Activated CD4-positive, alpha-beta memory T cell treated with anti-CD3 and anti-CD28 coated beads, Interleukin-2, amount 10 ng/mL, durations not matched to agents 7 days and 5 days (primary cell): Measurements from ENCODE around the gene SVOP. TPM values are rescaled to one million over a fixed set of nuclear protein-coding genes. Genes with fewer than 3 reads are reported as not detected.
"Not testable (repeated sequence)": the region's sequence is repeated elsewhere in the genome, so short reads cannot be mapped to it uniquely, and the experiment has no call there.

Experiments
- CTCF ChIA-PET: fragments of 350-600 bp; sonication (Branson Sonifier 250); formaldehyde crosslinking; loops from one replicate; lab custom pipeline; 2021; ENCODE audit warnings: antibody characterized with exemption, inconsistent platforms; lab: Charles Lee
- POLR2A ChIA-PET: fragments of 350-600 bp; sonication (Branson Sonifier 250); formaldehyde crosslinking; loops from one replicate; lab custom pipeline; 2021; ENCODE audit warnings: antibody characterized with exemption; lab: Charles Lee
- DNase-seq: peaks from one replicate; pipeline ENCODE4 v3.0.0-alpha.2; 2020
- H3K27ac Mint-ChIP-seq: one replicate; pipeline ENCODE4 v1.8.0; 2021; ENCODE audit warnings: mild to moderate bottlenecking, mixed read lengths
- H3K27me3 Mint-ChIP-seq: one replicate; pipeline ENCODE4 v1.8.0; 2021; ENCODE audit warnings: mixed read lengths
- H3K36me3 Mint-ChIP-seq: one replicate; pipeline ENCODE4 v1.8.0; 2021; ENCODE audit warnings: low read depth, mixed read lengths
- H3K4me1 Mint-ChIP-seq: one replicate; pipeline ENCODE4 v1.8.0; 2021; ENCODE audit warnings: mixed read lengths
- H3K4me3 Mint-ChIP-seq: one replicate; pipeline ENCODE4 v1.8.0; 2021; ENCODE audit warnings: mild to moderate bottlenecking, mixed read lengths
- H3K9me3 Mint-ChIP-seq: one replicate; pipeline ENCODE4 v1.8.0; 2021; ENCODE audit warnings: mixed read lengths
- total RNA-seq, 2 experiments: library from RNA; stranded (reverse); gene quantifications; one replicate each; pipeline ENCODE4 v1.2.3, GENCODE V29; 2021

SVOP gene
- total RNA-seq, 2 experiments from 2014 or later, result not detected

- DNase-seq, result no peak
- ChIA-PET POLR2A (interaction anchor here (0.7 kb wide), 1 partner anchor 12 kb away, joined by 3 read pairs; no protein-coding TSS in a partner anchor), CTCF (interaction anchor here (0.6 to 4.8 kb wide), 3 partner anchors 20 to 172 kb away, joined by 3 to 25 read pairs (median 3); no protein-coding TSS in a partner anchor)
- H3K27ac Mint-ChIP-seq, result no peak overlapping the region
- no peaks in the 10 kb centered on the region for H3K9me3 Mint-ChIP-seq
- H3K27me3 Mint-ChIP-seq, result peaks cover 3% of the 10 kb centered on the region
- peaks cover 5% of the 10 kb centered on the region for H3K4me1 Mint-ChIP-seq
- no peaks in the 10 kb centered on the region for H3K36me3 Mint-ChIP-seq
- H3K4me3 Mint-ChIP-seq, result no peak overlapping the region
Observed at GRCh38 chr12:108881953-108882352, 138.9 kb downstream of the SVOP start.

- Mint-ChIP-seq H3K27ac (no peak within 1 kb of the TSS), H3K4me3 (no peak within 1 kb of the TSS), H3K4me1 (peaks cover 18% of the 10 kb centered on the region), H3K36me3 (no peaks in the 10 kb centered on the region), H3K9me3 (no peaks in the 10 kb centered on the region), H3K27me3 (no peaks in the 10 kb centered on the region)
- ChIA-PET CTCF (interaction anchor here (1.2 kb wide), 1 partner anchor 58 kb away, joined by 3 read pairs; no protein-coding TSS in a partner anchor), POLR2A (no interaction called here)
- no peak for DNase-seq
Observed at GRCh38 chr12:108879615-108880254, 141.1 kb downstream of the SVOP start, which contains the start of gene DAO. Gene DAO (plus strand): TSS chr12:108880092. CDS start chr12:108885007, 4,915 bp downstream.

- ChIA-PET CTCF (no interaction called here), POLR2A (no interaction called here)
- Mint-ChIP-seq H3K4me3 (no peak overlapping the region), H3K27me3 (no peaks in the 10 kb centered on the region), H3K36me3 (no peaks in the 10 kb centered on the region), H3K4me1 (peaks cover 17% of the 10 kb centered on the region), H3K27ac (no peak overlapping the region), H3K9me3 (no peaks in the 10 kb centered on the region)
- DNase-seq, result no peak
Observed at GRCh38 chr12:108876550-108876949, 144.3 kb downstream of the SVOP start.

GRCh38 chr12:108875682-108876361 lies 145.0 kb downstream of the SVOP start:
- Mint-ChIP-seq H3K9me3 (no peaks in the 10 kb centered on the region), H3K27ac (no peak overlapping the region), H3K36me3 (no peaks in the 10 kb centered on the region), H3K27me3 (no peaks in the 10 kb centered on the region), H3K4me1 (peaks cover 18% of the 10 kb centered on the region), H3K4me3 (no peak overlapping the region)
- DNase-seq, result no peak
- POLR2A ChIA-PET, result interaction anchor here (0.8 to 1.0 kb wide), 2 partner anchors 17 to 19 kb away, joined by 3 to 5 read pairs; partner anchors contain the start of gene SSH1
- CTCF ChIA-PET, result interaction anchor here (2.5 kb wide), 1 partner anchor 8 kb away, joined by 8 read pairs; no protein-coding TSS in a partner anchor

GRCh38 chr12:108875280-108875679 lies 145.6 kb downstream of the SVOP start:
- no peak for DNase-seq
- CTCF ChIA-PET, result interaction anchor here (2.5 kb wide), 1 partner anchor 9 kb away, joined by 8 read pairs; no protein-coding TSS in a partner anchor
- H3K27ac Mint-ChIP-seq, result no peak overlapping the region
- H3K4me3 Mint-ChIP-seq, result no peak overlapping the region
- peaks cover 18% of the 10 kb centered on the region for H3K4me1 Mint-ChIP-seq
- H3K36me3 Mint-ChIP-seq, result no peaks in the 10 kb centered on the region
- POLR2A ChIA-PET, result interaction anchor here (0.8 to 1.0 kb wide), 2 partner anchors 17 to 18 kb away, joined by 3 to 5 read pairs; partner anchors contain the start of gene SSH1
- no peaks in the 10 kb centered on the region for H3K27me3 Mint-ChIP-seq
- no peaks in the 10 kb centered on the region for H3K9me3 Mint-ChIP-seq

- H3K36me3 Mint-ChIP-seq, result no peaks in the 10 kb centered on the region
- CTCF ChIA-PET, result interaction anchor here (0.7 to 1.2 kb wide), 2 partner anchors 12 to 16 kb away, joined by 3 to 4 read pairs; no protein-coding TSS in a partner anchor
- no peaks in the 10 kb centered on the region for H3K9me3 Mint-ChIP-seq
- POLR2A ChIA-PET, result interaction anchor here (1.4 kb wide), 2 partner anchors 11 kb away, joined by 3 read pairs; partner anchors contain the start of gene SSH1
- H3K27me3 Mint-ChIP-seq, result no peaks in the 10 kb centered on the region
- H3K4me1 Mint-ChIP-seq, result peaks cover 5% of the 10 kb centered on the region
- H3K27ac Mint-ChIP-seq, result no peak overlapping the region
- H3K4me3 Mint-ChIP-seq, result no peak overlapping the region
- no peak for DNase-seq
Observed at GRCh38 chr12:108868781-108869180, 152.1 kb downstream of the SVOP start.

- H3K27ac Mint-ChIP-seq, POLR2A ChIA-PET, H3K9me3 Mint-ChIP-seq, H3K36me3 Mint-ChIP-seq, H3K27me3 Mint-ChIP-seq, DNase-seq, H3K4me3 Mint-ChIP-seq: not testable (repeated sequence)
- CTCF ChIA-PET, result interaction anchor here (1.5 kb wide), 1 partner anchor 18 kb away, joined by 4 read pairs; no protein-coding TSS in a partner anchor
- H3K4me1 Mint-ChIP-seq, result peaks cover 11% of the 10 kb centered on the region
Observed at GRCh38 chr12:108866083-108866482, 154.8 kb downstream of the SVOP start.

- Mint-ChIP-seq H3K36me3 (no peaks in the 10 kb centered on the region), H3K4me3 (no peak overlapping the region), H3K27me3 (no peaks in the 10 kb centered on the region), H3K9me3 (no peaks in the 10 kb centered on the region), H3K27ac (no peak overlapping the region), H3K4me1 (peaks cover 17% of the 10 kb centered on the region)
- CTCF ChIA-PET, result interaction anchor here (1.5 kb wide), 1 partner anchor 19 kb away, joined by 4 read pairs; no protein-coding TSS in a partner anchor
- no peak for DNase-seq
- POLR2A ChIA-PET, result no interaction called here
Observed at GRCh38 chr12:108865169-108865568, 155.7 kb downstream of the SVOP start.

- Mint-ChIP-seq H3K27ac (no peak overlapping the region), H3K36me3 (no peaks in the 10 kb centered on the region), H3K4me1 (peaks cover 37% of the 10 kb centered on the region), H3K27me3 (peaks cover 2% of the 10 kb centered on the region), H3K4me3 (no peak overlapping the region), H3K9me3 (no peaks in the 10 kb centered on the region)
- no peak for DNase-seq
- CTCF ChIA-PET, result no interaction called here
- POLR2A ChIA-PET, result no interaction called here
Observed at GRCh38 chr12:108862588-108862959, 158.3 kb downstream of the SVOP start.

- DNase-seq, result no peak
- Mint-ChIP-seq H3K27me3 (peaks cover 2% of the 10 kb centered on the region), H3K36me3 (no peaks in the 10 kb centered on the region), H3K9me3 (no peaks in the 10 kb centered on the region), H3K27ac (peak overlapping the region; percentile 14), H3K4me1 (peaks cover 37% of the 10 kb centered on the region), H3K4me3 (no peak overlapping the region)
- ChIA-PET POLR2A (interaction anchor here (0.7 to 1.3 kb wide), 2 partner anchors 11 to 24 kb away, joined by 3 to 5 read pairs; no protein-coding TSS in a partner anchor), CTCF (interaction anchor here (0.7 kb wide), 2 partner anchors 20 to 190 kb away, joined by 3 read pairs; partner anchors contain the start of gene USP30)
Observed at GRCh38 chr12:108861878-108862587, 158.8 kb downstream of the SVOP start.

GRCh38 chr12:108860443-108860842 lies 160.4 kb downstream of the SVOP start:
- H3K4me3 Mint-ChIP-seq, result no peak overlapping the region
- H3K27me3 Mint-ChIP-seq, result peaks cover 2% of the 10 kb centered on the region
- CTCF ChIA-PET, result no interaction called here
- no peaks in the 10 kb centered on the region for H3K9me3 Mint-ChIP-seq
- no peak for DNase-seq
- H3K4me1 Mint-ChIP-seq, result peaks cover 52% of the 10 kb centered on the region
- H3K27ac Mint-ChIP-seq, result peak overlapping the region; percentile 23
- H3K36me3 Mint-ChIP-seq, result peaks cover 12% of the 10 kb centered on the region
- POLR2A ChIA-PET, result interaction anchor here (1.3 kb wide), 1 partner anchor 10 kb away, joined by 3 read pairs; no protein-coding TSS in a partner anchor

GRCh38 chr12:108859923-108860291 lies 161.0 kb downstream of the SVOP start:
- DNase-seq, result no peak
- Mint-ChIP-seq H3K27ac (no peak overlapping the region), H3K9me3 (no peaks in the 10 kb centered on the region), H3K36me3 (peaks cover 17% of the 10 kb centered on the region), H3K27me3 (peaks cover 2% of the 10 kb centered on the region), H3K4me1 (peaks cover 57% of the 10 kb centered on the region), H3K4me3 (no peak overlapping the region)
- CTCF ChIA-PET, result no interaction called here
- POLR2A ChIA-PET, result interaction anchor here (4.4 kb wide), 1 partner anchor 20 kb away, joined by 62 read pairs; no protein-coding TSS in a partner anchor
